HEK293T (cell line): ENCODE measurements around the gene FAM210B.

ENCODE experiments used
- ARNT ChIP-seq: fragments of 450-650 bp; IDR thresholded peaks from 2 replicates; pipeline ENCODE4 v1.6.1; 2017; ENCODE audit warnings: mild to moderate bottlenecking
- BHLHE40 ChIP-seq: fragments of 450-650 bp; IDR thresholded peaks from 2 replicates; pipeline ENCODE4 v1.6.1; 2016; ENCODE audit warnings: mild to moderate bottlenecking, moderate library complexity, borderline replicate concordance
- CTBP1 ChIP-seq: fragments of 450-650 bp; IDR thresholded peaks from 2 replicates; pipeline ENCODE4 v1.6.1; 2016; ENCODE audit warnings: borderline replicate concordance
- FOXA1 ChIP-seq: fragments of 450-650 bp; IDR thresholded peaks from 2 replicates; pipeline ENCODE4 v1.6.1; 2016; ENCODE audit warnings: mild to moderate bottlenecking
- FOXK2 ChIP-seq: fragments of 450-650 bp; IDR thresholded peaks from 2 replicates; pipeline ENCODE4 v1.6.1; 2016; ENCODE audit warnings: mild to moderate bottlenecking
- FOXM1 ChIP-seq: fragments of 450-650 bp; IDR thresholded peaks from 2 replicates; pipeline ENCODE4 v1.6.1; 2017; ENCODE audit warnings: mild to moderate bottlenecking, borderline replicate concordance
- HDGF ChIP-seq: fragments of 450-650 bp; IDR thresholded peaks from 2 replicates; pipeline ENCODE4 v1.6.1; 2017; ENCODE audit warnings: antibody characterized with exemption, borderline replicate concordance
- NFRKB ChIP-seq: fragments of 450-650 bp; IDR thresholded peaks from 2 replicates; pipeline ENCODE4 v1.6.1; 2016; ENCODE audit warnings: mild to moderate bottlenecking, moderate library complexity
- PKNOX1 ChIP-seq: fragments of 450-650 bp; IDR thresholded peaks from 2 replicates; pipeline ENCODE4 v1.6.1; 2016
- SP1 ChIP-seq: fragments of 450-650 bp; IDR thresholded peaks from 2 replicates; pipeline ENCODE4 v1.6.1; 2017
- SUZ12 ChIP-seq: fragments of 450-650 bp; IDR thresholded peaks from 2 replicates; pipeline ENCODE4 v1.6.1; 2016; ENCODE audit warnings: mild to moderate bottlenecking

DNA sequence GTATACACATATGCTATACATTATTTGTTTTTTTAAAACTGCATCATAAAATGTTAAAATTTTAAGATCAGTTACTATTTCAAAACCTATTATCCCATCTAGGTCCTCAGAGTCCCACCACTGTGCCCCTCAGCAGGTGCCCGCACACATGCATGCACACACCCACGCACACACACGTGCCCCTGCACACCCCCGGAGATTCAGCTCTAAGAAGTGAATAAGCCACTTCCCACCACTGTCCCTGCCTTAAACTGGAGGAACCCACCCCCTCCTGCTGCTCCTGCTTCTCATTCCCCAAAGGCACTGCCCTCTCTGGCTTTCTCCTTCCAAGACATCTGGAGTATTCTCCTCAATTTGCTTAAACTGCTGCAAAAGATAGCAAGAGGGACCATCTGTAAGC is 5.4 kb upstream of the FAM210B start:
- no peak for TF ChIP-seq BHLHE40
- no peak for TF ChIP-seq SP1
- no peak for TF ChIP-seq NFRKB
- TF ChIP-seq CTBP1, result no peak
- TF ChIP-seq ARNT, result no peak
- TF ChIP-seq FOXA1, result no peak
- no peak for TF ChIP-seq SUZ12
- TF ChIP-seq HDGF, result no peak
- no peak for TF ChIP-seq FOXM1
- no peak for TF ChIP-seq FOXK2
- no peak for TF ChIP-seq PKNOX1
